IPS-NIHi11 (cell line): ENCODE data around the gene SAPCD2.

ENCODE experiments used
- DNase-seq: peaks from one replicate; pipeline ENCODE4 v3.0.0; 2012; ENCODE audit warnings: mixed read lengths, low spot score

Gene SAPCD2

DNA sequence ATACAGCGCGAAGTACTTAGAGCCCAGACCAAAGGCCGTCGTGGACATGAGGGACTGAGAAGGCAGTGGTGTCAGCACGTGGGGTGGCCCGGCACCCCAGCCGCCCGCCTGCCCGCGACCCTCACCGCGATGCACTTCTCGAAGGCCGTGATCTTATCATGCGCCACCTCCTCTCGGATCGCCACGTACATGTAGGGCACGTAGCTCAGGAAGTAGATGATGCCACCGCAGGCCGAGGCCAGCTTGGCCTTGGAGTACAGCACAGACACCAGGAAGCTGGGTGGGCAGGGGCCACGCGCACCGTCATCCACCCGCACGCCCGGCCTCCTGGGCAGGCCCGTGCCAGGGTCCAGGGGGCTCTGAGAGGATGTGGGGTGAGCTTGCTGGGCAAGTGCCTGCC is 53.3 kb downstream of the SAPCD2 start:
- no peak for DNase-seq

DNA sequence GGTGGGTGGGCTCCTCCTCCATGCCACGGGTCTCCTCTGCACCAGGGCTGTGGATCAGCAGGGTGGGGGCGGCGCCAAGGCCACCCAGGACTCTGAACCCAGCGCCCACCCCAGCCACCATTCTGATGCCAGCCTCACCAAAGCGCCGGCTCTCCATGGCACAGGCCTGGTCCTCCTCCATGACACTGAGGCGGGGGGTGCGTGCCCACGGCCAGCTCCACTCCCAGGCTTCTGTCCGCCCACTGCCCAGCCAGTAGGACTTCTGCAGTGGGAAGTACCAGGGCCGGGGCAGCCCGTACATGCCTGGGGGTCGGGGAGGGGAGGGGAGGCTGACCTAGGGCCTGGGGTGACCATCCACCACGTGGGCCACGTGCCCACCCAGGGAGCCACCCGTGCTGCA is 53.9 kb downstream of the SAPCD2 start:
- no peak for DNase-seq

DNA sequence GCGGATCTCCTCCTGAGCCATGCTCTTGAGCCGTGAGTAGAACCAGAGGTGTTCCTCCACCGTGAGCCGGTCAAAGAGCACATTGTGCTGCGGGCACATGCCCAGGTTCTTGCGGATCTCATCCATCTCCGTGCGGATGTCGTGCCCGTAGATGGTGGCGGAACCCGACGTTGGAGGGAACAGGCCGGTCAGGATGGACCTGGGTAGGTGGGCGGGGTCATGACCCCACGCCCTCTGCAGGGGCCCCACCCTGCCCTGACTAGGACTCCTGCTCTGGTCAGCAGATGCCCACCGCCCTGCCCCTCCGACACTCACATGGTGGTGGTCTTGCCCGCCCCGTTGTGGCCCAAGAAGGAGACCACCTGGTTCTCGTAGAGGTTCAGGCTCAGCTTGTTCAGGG is 54.4 kb downstream of the SAPCD2 start:
- DNase-seq: no peak

DNA sequence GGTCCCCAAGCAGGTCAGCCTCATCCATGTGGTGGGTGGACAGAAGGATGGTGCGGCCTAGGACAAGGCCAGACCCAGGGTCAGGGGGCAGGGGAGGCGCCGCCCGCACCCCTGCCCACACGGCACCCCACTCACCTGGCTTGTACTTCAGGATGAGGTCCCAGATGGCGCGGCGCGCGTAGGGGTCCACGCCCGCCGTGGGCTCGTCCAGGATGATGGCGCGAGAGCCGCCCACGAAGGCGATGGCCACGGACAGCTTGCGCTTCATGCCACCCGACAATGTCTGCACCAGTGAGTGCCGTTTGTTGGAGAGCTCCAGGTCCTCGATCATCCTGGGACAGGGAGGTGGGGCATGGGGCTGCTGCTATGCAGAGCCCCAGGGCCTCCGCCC is 54.8 kb downstream of the SAPCD2 start:
- no peak for DNase-seq

DNA sequence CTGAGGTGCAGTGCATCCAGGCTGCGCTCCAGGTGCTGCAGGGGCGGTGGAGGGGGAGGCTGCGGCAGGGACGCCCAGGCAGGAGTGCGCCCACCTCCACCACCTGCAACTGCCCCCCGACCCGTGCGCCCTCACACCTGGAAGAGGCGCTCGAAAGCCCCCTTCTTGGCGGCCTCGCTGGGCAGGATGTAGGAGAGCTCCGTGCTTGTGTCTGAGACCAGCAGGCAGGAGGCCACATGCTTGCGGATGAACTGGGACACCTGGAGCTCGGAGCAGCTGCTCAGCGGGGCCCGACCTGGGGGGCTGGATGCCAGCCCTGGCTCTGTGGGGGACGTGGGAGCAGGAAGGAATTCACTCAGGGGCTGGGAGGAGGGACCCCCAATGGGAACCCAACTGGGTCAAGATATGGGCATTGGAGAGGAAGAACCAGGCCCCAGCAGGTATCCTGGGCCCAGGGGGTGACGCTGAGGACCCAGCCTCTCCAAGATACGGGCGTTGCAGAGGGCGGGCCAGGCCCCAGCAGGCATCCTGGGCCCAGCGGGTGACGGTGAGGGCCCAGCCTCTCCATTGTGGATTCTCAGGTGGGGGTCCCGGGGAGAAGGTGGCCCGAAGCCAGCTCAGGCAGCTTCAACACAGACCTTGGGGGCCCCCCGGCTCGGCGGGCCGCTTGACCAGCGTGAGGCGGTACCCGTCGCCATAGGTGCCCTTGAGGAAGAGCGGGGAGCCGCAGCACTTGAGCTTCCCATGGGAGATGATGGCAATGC is 55.4 kb downstream of the SAPCD2 start:
- DNase-seq: no peak

DNA sequence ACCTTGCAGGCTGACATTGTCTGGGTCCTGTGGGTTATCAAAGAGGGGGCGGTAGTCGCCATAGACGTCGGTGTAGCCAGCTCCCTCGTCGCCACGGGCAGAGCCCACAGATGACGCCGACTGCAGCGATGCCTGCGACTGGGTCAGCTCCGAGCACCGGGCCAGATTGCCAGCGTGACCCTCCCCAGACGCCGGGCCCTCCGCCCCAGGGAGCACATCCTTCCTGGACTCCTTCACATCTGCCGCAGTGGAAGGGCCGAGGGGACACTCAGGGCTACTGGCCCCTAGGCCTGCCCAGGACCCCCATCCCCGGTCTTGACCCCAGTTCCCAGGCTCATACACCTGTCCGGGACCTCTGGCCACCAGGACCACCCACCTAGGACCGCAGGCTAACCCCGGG is 56.2 kb downstream of the SAPCD2 start:
- no peak for DNase-seq

DNA sequence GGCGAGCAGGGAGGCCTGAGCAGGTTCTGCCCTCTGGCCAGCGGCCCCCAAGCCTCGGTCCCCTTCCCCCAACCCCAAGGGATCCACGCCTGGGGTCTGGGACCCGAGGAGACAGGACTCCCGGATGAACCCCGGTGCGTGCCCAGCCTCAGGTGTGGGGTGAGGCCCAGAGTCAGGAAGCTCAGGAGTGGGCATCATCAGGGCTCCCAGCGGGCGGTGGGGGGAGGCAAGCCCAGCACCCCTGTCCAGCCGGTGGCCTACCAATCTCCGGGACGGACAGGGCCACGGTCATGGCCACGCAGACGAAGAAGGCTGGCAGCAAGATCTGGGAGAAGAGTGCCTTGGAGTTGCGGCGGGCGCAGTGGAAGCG is 56.8 kb downstream of the SAPCD2 start:
- DNase-seq: no peak

DNA sequence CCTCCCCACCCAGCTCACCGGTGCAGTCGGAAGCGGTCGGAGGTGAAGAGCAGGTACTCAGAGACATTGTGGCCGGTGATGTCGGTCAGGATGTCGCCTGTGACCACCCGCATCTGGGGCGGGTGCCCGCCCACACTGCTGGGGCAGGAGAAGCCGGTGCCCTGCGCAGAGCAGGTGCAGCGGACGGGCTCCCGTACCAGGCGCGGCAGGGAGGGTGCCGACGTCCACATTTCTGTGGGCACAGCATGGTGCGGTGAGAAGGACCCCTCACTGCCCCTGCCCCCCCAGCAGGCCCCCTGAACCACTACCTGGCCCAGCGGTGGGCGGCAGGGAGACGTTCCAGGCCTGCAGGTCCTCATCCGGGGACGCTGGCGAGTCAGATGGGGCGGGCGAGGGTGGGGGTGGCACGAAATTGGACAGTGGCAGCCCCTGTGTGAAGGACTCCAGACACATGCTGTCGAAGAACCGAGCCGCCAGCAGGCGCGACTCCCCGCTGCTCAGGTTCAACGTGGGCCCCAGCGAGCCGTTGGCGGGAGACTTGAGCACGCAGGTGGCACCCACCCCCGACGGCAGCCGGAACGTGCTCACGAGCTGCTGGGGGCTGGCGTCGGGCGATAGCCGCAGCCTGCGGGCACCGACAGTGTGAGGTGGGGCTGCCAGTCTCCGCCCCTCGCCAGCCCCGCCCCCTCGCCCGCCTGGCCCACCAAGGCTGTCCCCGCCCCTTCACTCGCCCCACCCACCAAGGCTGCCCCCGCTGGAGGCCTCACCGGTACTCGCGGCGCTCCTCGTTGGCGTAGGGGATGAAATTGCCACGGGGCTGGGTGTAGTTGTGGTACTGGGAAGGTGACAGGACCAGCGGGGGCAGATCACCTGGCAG is 57.4 kb downstream of the SAPCD2 start:
- peak; percentile 96 for DNase-seq
